ENCODE measurements around the gene TMTC4. TPM values are rescaled to one million over a fixed set of nuclear protein-coding genes. Genes with fewer than 3 reads are reported as not detected.

The TMTC4 gene
- total and polyA plus RNA-seq, 10 of the 15 experiments (the other 5 are each of a cell fraction or from before 2014, with no cell fraction given): 3.3 to 24.6 (median 14.5) TPM

GRCh38 chr13:100600461-100600860 lies 74.1 kb downstream of the TMTC4 start (continued):
- TF ChIP-seq USF1 (IDR thresholded peaks at IDR 0.05; ENCODE audit: borderline replicate concordance, extremely low read length, insufficient read depth, low read depth, low read length): no peak

GRCh38 chr13:100597253-100597652 lies 77.3 kb downstream of the TMTC4 start:
- Histone ChIP-seq H3K9ac (ENCODE audit: control insufficient read depth, insufficient read depth, low read length) (no peak overlapping the region), H3K4me3 (no peak overlapping the region), H2AFZ (ENCODE audit: control insufficient read depth, low read depth, low read length) (no peak overlapping the region), H3K27ac (ENCODE audit: control insufficient read depth, insufficient read depth) (no peak overlapping the region), H4K20me1 (ENCODE audit: control insufficient read depth, insufficient read depth) (no peaks in the 10 kb centered on the region), H3K4me1 (ENCODE audit: control insufficient read depth, insufficient read depth, low read length) (no peaks in the 10 kb centered on the region), H3K79me2 (ENCODE audit: control insufficient read depth, insufficient read depth, low read length) (no peaks in the 10 kb centered on the region), H3K4me2 (ENCODE audit: control insufficient read depth, insufficient read depth) (no peak overlapping the region), H3K9me3 (replicated peaks; ENCODE audit: control insufficient read depth, insufficient read depth, low read length) (no peaks in the 10 kb centered on the region), H3K27me3 (replicated peaks in 1 of 2; ENCODE audit: control insufficient read depth in 2 of 2, insufficient read depth in 2 of 2, low read length in 1 of 2) (no peaks in the 10 kb centered on the region), H3K36me3 (ENCODE audit: control insufficient read depth in 2 of 2, insufficient read depth in 2 of 2, low read length in 1 of 2) (no peaks in the 10 kb centered on the region)
- BruUV-seq (replicated peaks): no TSS peak
- SMC1A ChIA-PET (ENCODE audit: uncharacterized antibody, unreplicated experiment): interaction anchor here (1.5 kb wide), 1 partner anchor 8 kb away, joined by 4 read pairs; no protein-coding TSS in a partner anchor
- DNase-seq (ENCODE audit: low read depth, low spot score): no peak
- POLR2A ChIA-PET: no interaction called here
- no peak for ATAC-seq
- 49% methylated on average over 4 of the region's 4 CpGs for WGBS (ENCODE audit: insufficient coverage, insufficient replicate concordance, low lambda C conversion rate, missing lambda C conversion rate)
- intact Hi-C loops (cut with micrococcal nuclease; ENCODE audit: unreplicated experiment): no loop called here
- CTCF ChIA-PET: interaction anchor here (1.3 to 1.6 kb wide), 3 partner anchors 22 to 125 kb away, joined by 3 to 6 read pairs (median 3); no protein-coding TSS in a partner anchor
- FAIRE-seq: no peak
- in situ Hi-C loops (cut with MboI): no loop called here
- RAD21 ChIA-PET (ENCODE audit: unreplicated experiment): no interaction called here
- TF ChIP-seq EP300 (IDR thresholded peaks at IDR 0.05; ENCODE audit: borderline replicate concordance in 1 of 2, control insufficient read depth in 1 of 2, low read depth in 2 of 2, low read length in 2 of 2) (no peak), RBBP5 (conservative IDR thresholded peaks at IDR 0.05) (no peak), MTA3 (IDR thresholded peaks at IDR 0.05; ENCODE audit: borderline replicate concordance, low read length) (no peak), MXI1 (IDR thresholded peaks at IDR 0.05; ENCODE audit: low read depth, low read length) (no peak), NR2C2 (IDR thresholded peaks at IDR 0.05; ENCODE audit: borderline replicate concordance, control insufficient read depth, insufficient read length, low read depth) (no peak), CBX3 (IDR thresholded peaks at IDR 0.05; ENCODE audit: borderline replicate concordance, low read depth) (no peak), BMI1 (IDR thresholded peaks at IDR 0.05; ENCODE audit: borderline replicate concordance) (no peak), SP1 (IDR thresholded peaks at IDR 0.05; ENCODE audit: low read depth, low read length) (no peak), SUZ12 (IDR thresholded peaks at IDR 0.05; ENCODE audit: unreplicated experiment) (no peak), ZNF592 (IDR thresholded peaks at IDR 0.05) (no peak), PAX8 (IDR thresholded peaks at IDR 0.05) (no peak), PRDM15 (CRISPR knock-in tag; IDR thresholded peaks at IDR 0.05) (no peak), ZNF207 (IDR thresholded peaks at IDR 0.05; ENCODE audit: borderline replicate concordance) (no peak), RB1 (IDR thresholded peaks at IDR 0.05; ENCODE audit: borderline replicate concordance) (no peak)
